Measurements from ENCODE around the gene USP6NL. TPM values are rescaled to one million over a fixed set of nuclear protein-coding genes. Genes with fewer than 3 reads are reported as not detected.

The USP6NL gene
- polyA plus RNA-seq, 1 of the 3 experiments (the other 2 are of a cell fraction), result 8.9 TPM

DNA sequence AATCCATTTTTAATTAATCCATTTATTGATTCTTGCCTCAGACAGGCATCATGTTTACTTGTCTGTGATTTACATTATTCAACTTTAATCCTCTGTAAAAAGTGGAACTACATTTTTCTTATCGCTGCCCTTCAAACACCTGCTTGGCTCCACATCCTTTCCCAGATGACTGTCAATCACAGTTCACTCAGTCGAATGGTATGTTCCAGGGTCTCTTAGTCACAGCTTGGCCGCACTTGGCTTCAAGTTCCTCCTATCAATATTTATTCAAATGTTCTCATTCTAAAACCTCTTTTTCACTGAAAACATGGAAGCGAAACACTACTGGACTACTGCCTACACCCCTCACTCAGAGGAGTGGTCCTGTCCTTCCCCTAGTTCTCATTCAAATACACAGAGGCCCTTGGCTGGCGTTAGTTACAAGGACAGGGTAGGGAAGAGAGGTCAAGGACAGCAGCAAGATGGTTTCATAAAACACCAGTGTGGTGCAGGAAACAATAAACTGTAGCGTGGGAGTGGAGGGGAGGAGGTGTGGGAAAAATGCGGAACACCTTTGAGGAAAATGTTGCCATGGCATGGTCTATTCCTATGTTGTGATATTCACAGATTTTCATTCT lies 143.2 kb downstream of the USP6NL start:
- Histone ChIP-seq H3K9me3 (no peaks in the 10 kb centered on the region), H3K4me2 (no peak overlapping the region), H3K9ac (no peak overlapping the region), H2AFZ (ENCODE audit: low read depth) (no peak overlapping the region), H3F3A (replicated peaks; ENCODE audit: insufficient read depth) (peaks cover 2% of the 10 kb centered on the region), H3K4me1 (ENCODE audit: control insufficient read depth in 1 of 2, insufficient read depth in 2 of 2, low read depth in 1 of 2, low read length in 1 of 2) (no peaks in the 10 kb centered on the region), H3K36me3 (replicated peaks in 1 of 2; ENCODE audit: control insufficient read depth in 1 of 2, insufficient read depth in 2 of 2, low read length in 1 of 2) (peaks cover 0 to 12% of the 10 kb centered on the region in 2 experiments), H3K27ac (ENCODE audit: low read depth in 2 of 2, low read length in 1 of 2) (no peak overlapping the region), H4K20me1 (ENCODE audit: insufficient read depth) (no peaks in the 10 kb centered on the region), H3K9me2 (no peaks in the 10 kb centered on the region), H3K27me3 (ENCODE audit: insufficient read depth) (no peaks in the 10 kb centered on the region), H3K79me2 (ENCODE audit: insufficient read depth) (no peaks in the 10 kb centered on the region), H3K4me3 (ENCODE audit: low read depth in 2 of 2, low read length in 1 of 2) (no peak overlapping the region)
- no peak for DNase-seq
- 93% methylated on average over 7 of the region's 7 CpGs for WGBS (ENCODE audit: low lambda C conversion rate)
- POLR2A ChIA-PET, result no interaction called here
- TF ChIP-seq, protein P1, sequence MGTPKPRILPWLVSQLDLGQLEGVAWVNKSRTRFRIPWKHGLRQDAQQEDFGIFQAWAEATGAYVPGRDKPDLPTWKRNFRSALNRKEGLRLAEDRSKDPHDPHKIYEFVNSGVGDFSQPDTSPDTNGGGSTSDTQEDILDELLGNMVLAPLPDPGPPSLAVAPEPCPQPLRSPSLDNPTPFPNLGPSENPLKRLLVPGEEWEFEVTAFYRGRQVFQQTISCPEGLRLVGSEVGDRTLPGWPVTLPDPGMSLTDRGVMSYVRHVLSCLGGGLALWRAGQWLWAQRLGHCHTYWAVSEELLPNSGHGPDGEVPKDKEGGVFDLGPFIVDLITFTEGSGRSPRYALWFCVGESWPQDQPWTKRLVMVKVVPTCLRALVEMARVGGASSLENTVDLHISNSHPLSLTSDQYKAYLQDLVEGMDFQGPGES (IDR thresholded peaks at IDR 0.05; ENCODE audit: low read depth, low read length), result no peak
- CTCF ChIA-PET, result interaction anchor here (0.9 to 1.0 kb wide), 2 partner anchors 44 to 1659 kb away, joined by 3 to 4 read pairs; no protein-coding TSS in a partner anchor

DNA sequence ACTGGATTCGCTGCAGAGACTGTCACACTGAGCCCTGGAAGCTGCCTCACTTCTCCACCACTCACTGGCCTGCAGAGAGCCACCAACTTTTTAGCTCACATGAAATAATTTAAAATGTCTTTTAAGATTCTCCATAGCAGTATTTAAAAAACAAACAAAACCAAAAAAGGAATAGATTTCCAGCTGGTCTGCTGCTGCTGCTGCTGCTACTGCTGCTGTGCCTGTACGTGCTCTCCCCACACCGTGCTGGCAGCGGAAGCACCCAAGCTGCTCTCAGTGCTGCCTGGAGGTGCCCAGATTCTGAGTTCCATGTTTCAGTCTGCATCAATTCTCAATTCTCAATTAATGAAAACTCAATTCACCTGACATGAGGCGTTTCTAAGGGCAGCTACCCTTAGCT lies 146.0 kb downstream of the USP6NL start:
- ChIA-PET POLR2A (no interaction called here), CTCF (no interaction called here)

More for the DNA sequence above, 146.0 kb downstream of the USP6NL start:
- H3K27ac ChIP-seq (ENCODE audit: low read depth in 2 of 2, low read length in 1 of 2), result no peak overlapping the region
- H3K9me2 ChIP-seq, result no peaks in the 10 kb centered on the region
- no peaks in the 10 kb centered on the region for H4K20me1 ChIP-seq (ENCODE audit: insufficient read depth)
- H3K4me1 ChIP-seq (ENCODE audit: control insufficient read depth in 1 of 2, insufficient read depth in 2 of 2, low read depth in 1 of 2, low read length in 1 of 2), result no peaks in the 10 kb centered on the region
- H3K4me3 ChIP-seq (ENCODE audit: low read depth in 2 of 2, low read length in 1 of 2), result no peak overlapping the region
- H3K4me2 ChIP-seq, result no peak overlapping the region
- H3K79me2 ChIP-seq (ENCODE audit: insufficient read depth), result no peaks in the 10 kb centered on the region
- DNase-seq, result no peak
- no peak overlapping the region for H3K9ac ChIP-seq
- WGBS (ENCODE audit: low lambda C conversion rate), result 94% methylated on average over 5 of the region's 5 CpGs
- H3K9me3 ChIP-seq, result no peaks in the 10 kb centered on the region
- H3F3A ChIP-seq (replicated peaks; ENCODE audit: insufficient read depth), result no peaks in the 10 kb centered on the region
- H2AFZ ChIP-seq (ENCODE audit: low read depth), result no peak overlapping the region
- H3K36me3 ChIP-seq (replicated peaks in 1 of 2; ENCODE audit: control insufficient read depth in 1 of 2, insufficient read depth in 2 of 2, low read length in 1 of 2), result peaks cover 0 to 38% of the 10 kb centered on the region in 2 experiments
- H3K27me3 ChIP-seq (ENCODE audit: insufficient read depth), result no peaks in the 10 kb centered on the region
- TF ChIP-seq, protein P2, sequence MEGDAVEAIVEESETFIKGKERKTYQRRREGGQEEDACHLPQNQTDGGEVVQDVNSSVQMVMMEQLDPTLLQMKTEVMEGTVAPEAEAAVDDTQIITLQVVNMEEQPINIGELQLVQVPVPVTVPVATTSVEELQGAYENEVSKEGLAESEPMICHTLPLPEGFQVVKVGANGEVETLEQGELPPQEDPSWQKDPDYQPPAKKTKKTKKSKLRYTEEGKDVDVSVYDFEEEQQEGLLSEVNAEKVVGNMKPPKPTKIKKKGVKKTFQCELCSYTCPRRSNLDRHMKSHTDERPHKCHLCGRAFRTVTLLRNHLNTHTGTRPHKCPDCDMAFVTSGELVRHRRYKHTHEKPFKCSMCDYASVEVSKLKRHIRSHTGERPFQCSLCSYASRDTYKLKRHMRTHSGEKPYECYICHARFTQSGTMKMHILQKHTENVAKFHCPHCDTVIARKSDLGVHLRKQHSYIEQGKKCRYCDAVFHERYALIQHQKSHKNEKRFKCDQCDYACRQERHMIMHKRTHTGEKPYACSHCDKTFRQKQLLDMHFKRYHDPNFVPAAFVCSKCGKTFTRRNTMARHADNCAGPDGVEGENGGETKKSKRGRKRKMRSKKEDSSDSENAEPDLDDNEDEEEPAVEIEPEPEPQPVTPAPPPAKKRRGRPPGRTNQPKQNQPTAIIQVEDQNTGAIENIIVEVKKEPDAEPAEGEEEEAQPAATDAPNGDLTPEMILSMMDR (IDR thresholded peaks at IDR 0.05), result no peak
- no peak for TF ChIP-seq JUND (IDR thresholded peaks at IDR 0.05)
- no peak for TF ChIP-seq FOXJ3 (CRISPR knock-in tag; IDR thresholded peaks at IDR 0.05)
- no peak for TF ChIP-seq GATA2 (CRISPR knock-in tag; IDR thresholded peaks at IDR 0.05)
- TF ChIP-seq, protein P3, sequence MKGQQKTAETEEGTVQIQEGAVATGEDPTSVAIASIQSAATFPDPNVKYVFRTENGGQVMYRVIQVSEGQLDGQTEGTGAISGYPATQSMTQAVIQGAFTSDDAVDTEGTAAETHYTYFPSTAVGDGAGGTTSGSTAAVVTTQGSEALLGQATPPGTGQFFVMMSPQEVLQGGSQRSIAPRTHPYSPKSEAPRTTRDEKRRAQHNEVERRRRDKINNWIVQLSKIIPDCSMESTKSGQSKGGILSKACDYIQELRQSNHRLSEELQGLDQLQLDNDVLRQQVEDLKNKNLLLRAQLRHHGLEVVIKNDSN (IDR thresholded peaks at IDR 0.05; ENCODE audit: borderline replicate concordance, low read depth), result no peak
- no peak for TF ChIP-seq FOSL2 (IDR thresholded peaks at IDR 0.05; ENCODE audit: borderline replicate concordance, low read depth)
- TF ChIP-seq YY1 (IDR thresholded peaks at IDR 0.05; ENCODE audit: low read depth), result no peak
- TF ChIP-seq POLR2AphosphoS5 (IDR thresholded peaks at IDR 0.05; ENCODE audit: low read depth, low read length), result no peak
- no peak for TF ChIP-seq TAF1 (IDR thresholded peaks at IDR 0.05; ENCODE audit: borderline replicate concordance, low read depth, low read length)
- TF ChIP-seq RCOR1 (IDR thresholded peaks at IDR 0.05; ENCODE audit: low read length), result no peak
- no peak for TF ChIP-seq SMC3 (IDR thresholded peaks at IDR 0.05; ENCODE audit: low read depth, low read length)
- TF ChIP-seq, protein P4, sequence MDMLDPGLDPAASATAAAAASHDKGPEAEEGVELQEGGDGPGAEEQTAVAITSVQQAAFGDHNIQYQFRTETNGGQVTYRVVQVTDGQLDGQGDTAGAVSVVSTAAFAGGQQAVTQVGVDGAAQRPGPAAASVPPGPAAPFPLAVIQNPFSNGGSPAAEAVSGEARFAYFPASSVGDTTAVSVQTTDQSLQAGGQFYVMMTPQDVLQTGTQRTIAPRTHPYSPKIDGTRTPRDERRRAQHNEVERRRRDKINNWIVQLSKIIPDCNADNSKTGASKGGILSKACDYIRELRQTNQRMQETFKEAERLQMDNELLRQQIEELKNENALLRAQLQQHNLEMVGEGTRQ (IDR thresholded peaks at IDR 0.05; ENCODE audit: borderline replicate concordance, low read depth, low read length), result no peak
- TF ChIP-seq, protein P5, sequence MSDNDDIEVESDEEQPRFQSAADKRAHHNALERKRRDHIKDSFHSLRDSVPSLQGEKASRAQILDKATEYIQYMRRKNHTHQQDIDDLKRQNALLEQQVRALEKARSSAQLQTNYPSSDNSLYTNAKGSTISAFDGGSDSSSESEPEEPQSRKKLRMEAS (IDR thresholded peaks at IDR 0.05; ENCODE audit: low read depth), result no peak
- no peak for TF ChIP-seq GABPA (IDR thresholded peaks at IDR 0.05; ENCODE audit: low read depth)
